ENCODE results near the gene WDFY4.

Gene WDFY4

DNA sequence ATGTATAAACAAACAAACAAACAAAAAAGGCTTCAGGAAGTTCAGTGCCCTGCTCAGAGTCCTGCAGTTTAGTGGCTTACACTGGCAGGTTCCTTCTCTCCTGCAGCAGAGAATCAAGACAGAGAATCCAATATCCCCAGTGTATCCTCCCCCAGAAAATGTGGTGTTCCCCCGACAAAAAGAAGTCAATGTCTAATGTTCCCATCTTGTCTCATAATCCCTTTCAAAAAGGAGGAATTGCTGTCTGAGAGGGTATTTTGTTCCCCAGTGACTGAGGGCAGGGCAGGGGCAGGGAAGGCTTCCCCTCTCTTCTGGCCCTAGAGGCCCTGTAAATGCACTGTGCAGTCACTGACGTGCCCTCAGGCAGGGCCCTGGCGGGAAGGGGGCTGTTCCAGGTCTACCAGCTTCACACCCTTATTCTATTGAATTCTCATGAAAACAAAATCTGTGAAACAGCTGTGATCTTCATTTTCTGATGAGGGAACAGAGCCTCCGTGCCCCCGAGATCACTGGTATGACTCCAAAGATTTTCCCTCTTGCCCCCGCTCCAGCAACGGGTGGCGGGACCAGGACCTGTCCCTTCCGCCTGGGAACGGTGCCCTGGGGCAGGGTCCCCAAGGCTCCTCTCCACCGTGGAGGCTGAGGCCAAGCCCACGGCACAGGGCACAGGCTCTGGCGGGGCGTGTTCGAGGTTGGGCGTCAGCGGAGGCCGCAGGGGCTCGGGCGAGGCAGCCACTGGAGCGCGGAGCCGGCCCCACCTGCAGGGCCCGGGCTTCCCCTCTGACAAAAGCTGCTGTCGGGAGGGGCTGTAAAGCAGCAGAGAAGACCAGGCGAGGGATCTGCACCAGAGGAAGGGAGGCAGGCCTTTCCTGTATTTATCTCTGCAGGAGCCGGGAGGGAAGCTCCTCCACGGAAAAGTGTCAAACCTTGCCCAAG lies 13.4 kb upstream of the WDFY4 start:
- TF ChIP-seq ZFX (IDR thresholded peaks at IDR 0.05), result no peak
- TF ChIP-seq, protein P1, sequence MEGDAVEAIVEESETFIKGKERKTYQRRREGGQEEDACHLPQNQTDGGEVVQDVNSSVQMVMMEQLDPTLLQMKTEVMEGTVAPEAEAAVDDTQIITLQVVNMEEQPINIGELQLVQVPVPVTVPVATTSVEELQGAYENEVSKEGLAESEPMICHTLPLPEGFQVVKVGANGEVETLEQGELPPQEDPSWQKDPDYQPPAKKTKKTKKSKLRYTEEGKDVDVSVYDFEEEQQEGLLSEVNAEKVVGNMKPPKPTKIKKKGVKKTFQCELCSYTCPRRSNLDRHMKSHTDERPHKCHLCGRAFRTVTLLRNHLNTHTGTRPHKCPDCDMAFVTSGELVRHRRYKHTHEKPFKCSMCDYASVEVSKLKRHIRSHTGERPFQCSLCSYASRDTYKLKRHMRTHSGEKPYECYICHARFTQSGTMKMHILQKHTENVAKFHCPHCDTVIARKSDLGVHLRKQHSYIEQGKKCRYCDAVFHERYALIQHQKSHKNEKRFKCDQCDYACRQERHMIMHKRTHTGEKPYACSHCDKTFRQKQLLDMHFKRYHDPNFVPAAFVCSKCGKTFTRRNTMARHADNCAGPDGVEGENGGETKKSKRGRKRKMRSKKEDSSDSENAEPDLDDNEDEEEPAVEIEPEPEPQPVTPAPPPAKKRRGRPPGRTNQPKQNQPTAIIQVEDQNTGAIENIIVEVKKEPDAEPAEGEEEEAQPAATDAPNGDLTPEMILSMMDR (conservative IDR thresholded peaks at IDR 0.05), result no peak
- H3K27ac ChIP-seq, result no peak overlapping the region

DNA sequence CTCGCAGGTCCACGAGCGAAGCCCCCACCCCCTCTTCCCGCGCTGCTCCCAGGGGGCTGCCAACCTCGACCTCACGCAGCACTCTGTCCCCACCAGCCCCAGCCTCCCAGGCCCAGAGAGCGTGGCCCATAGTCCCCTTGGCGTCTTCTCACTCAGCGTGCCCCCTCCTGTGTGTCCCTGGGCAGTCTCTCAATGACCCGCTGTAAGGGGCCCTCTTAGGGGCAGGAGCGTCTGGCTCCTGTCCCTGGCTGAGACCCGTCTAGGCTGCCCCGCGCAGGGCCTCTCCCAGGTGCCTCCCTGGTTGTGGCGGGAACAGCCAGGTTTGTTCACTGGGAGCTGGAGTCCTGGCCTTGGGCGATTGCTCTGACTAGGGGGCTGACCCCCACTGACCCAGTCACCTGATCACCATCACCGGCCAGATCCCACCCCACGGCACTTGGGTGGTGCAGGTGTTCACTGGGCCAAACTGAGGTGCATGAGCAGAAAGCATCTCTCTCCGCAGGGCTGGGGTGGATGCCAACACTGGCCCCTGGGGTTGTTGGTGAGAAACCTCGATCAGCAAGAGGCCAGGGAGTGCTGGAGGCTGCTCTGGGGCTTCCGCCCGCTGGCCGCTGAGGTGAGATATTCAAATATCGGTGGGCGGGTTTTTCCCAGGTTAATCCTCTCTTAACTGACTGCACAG lies 12.6 kb upstream of the WDFY4 start:
- H3K27ac ChIP-seq, result no peak overlapping the region
- no peak for TF ChIP-seq ZFX (IDR thresholded peaks at IDR 0.05)
- TF ChIP-seq, protein P1 (conservative IDR thresholded peaks at IDR 0.05), result no peak

DNA sequence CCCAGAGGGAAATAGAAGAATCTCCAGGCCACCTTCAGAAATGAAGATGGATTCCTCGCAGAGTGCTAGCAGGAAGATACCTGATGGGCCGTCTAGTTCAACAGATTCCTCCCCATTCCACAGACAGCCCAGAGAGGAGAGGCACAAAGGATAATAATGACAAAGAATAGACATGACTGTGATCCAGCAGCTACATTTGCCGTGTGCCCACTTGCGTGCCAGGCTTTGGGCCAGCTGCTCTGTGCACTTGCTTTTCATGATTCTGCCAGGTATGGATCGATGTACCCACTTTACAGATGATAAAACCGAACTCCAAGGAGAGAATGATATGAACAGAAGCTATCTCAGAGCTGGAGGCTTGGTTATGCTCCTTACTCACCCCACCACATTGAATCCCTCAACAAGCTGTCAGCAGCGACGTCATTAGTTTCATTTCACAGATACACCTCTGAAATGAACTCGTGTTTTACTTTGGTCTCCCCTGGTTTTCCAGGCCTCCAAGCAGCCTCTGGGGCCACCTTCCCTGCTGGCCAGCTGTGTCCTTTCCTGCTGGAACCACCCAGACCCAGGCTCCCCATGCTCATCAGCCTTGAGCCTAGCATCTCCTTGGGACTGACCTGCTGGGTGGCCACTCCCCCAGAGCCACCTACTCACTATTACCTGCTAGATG lies 11.9 kb upstream of the WDFY4 start:
- no peak overlapping the region for H3K27ac ChIP-seq
- TF ChIP-seq, protein P1 (conservative IDR thresholded peaks at IDR 0.05), result no peak
- no peak for TF ChIP-seq ZFX (IDR thresholded peaks at IDR 0.05)

DNA sequence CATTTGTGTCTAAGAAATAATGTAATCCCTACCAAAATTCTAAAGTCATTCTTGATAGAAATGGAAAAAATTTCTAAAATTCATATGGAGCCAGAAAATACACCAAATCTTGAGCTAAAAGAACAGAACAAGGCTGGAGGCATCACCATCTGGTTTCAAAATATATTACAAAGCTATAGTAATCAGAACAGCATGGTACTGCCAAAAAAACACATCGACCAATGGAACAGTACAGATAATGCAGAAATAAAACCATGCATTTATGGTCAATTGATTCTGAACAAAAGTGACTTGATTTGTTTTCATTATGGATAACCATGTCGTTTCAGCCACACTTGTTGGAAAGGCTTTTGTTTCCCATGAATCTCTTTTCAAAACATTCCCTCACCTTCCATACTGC lies 7.0 kb upstream of the WDFY4 start:
- TF ChIP-seq, protein P1 (conservative IDR thresholded peaks at IDR 0.05), result no peak
- TF ChIP-seq ZFX (IDR thresholded peaks at IDR 0.05), result no peak

DNA sequence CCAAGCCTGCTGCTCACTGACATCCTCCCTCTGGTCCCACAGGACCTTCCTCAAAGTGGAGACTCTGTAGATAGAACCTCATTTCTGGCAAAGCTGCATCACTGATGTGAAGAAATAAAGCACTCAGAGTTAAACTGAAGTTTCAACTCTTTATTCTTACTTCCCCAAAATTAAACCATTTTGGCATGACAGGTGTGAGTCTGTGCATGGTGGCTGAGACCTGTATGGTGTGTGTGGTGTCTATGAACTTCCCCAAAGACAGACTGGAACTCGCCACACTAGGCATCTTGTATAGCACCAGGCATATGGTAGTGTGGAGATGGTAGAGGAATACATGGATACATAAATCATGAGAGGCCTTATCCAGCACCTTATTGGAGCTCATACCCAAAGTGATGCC lies 6.6 kb upstream of the WDFY4 start:
- no peak overlapping the region for H3K27ac ChIP-seq
- TF ChIP-seq ZFX (IDR thresholded peaks at IDR 0.05), result no peak
- TF ChIP-seq, protein P1 (conservative IDR thresholded peaks at IDR 0.05), result no peak

More for the DNA sequence above, 7.0 kb upstream of the WDFY4 start:
- no peak overlapping the region for H3K27ac ChIP-seq

DNA sequence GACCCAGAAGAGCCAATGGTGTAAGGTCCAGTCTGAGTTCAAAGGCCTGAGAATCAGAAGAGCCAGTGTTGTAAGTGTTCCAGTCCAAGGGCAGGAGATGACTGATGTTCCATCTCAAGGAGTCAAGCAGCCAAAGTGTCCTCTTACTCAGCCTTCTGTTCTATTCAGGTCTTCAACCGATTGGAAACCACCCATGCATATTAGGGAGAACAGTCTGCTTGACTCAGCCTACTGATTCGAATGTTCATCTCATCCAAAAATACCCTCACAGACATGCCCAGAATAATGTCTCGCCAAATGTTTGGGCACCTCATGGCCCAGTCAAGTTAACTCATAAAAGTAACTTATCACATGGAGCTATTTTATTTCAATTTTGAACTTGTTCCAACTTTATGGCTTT lies 2.9 kb upstream of the WDFY4 start:
- no peak overlapping the region for H3K27ac ChIP-seq
- TF ChIP-seq, protein P1 (conservative IDR thresholded peaks at IDR 0.05), result no peak
- no peak for TF ChIP-seq ZFX (IDR thresholded peaks at IDR 0.05)

Data from C4-2B (cell line).